ENCODE data around the gene CHCHD5.

DNA sequence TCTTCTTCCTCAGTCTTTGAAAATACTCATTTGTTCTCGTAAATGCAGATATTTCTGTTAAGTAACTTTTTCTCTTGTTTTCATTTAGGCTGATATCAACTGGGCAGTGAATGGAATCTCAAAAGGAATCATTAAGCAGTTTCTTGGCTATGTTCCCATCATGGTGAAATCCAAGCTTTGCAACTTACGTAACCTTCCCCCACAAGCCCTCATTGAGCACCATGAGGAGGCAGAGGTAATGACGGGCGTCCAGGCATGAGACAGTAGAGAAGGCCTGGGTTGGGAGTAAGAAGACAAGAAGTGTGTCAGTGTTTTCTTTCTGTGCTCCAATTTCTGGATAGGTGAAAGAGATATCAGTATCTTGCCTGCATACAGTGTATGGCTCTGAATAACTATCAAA, 37.1 kb upstream of the CHCHD5 start:
- TF ChIP-seq, protein P1, sequence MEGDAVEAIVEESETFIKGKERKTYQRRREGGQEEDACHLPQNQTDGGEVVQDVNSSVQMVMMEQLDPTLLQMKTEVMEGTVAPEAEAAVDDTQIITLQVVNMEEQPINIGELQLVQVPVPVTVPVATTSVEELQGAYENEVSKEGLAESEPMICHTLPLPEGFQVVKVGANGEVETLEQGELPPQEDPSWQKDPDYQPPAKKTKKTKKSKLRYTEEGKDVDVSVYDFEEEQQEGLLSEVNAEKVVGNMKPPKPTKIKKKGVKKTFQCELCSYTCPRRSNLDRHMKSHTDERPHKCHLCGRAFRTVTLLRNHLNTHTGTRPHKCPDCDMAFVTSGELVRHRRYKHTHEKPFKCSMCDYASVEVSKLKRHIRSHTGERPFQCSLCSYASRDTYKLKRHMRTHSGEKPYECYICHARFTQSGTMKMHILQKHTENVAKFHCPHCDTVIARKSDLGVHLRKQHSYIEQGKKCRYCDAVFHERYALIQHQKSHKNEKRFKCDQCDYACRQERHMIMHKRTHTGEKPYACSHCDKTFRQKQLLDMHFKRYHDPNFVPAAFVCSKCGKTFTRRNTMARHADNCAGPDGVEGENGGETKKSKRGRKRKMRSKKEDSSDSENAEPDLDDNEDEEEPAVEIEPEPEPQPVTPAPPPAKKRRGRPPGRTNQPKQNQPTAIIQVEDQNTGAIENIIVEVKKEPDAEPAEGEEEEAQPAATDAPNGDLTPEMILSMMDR (IDR thresholded peaks at IDR 0.05): no peak
- TF ChIP-seq POLR2A (IDR thresholded peaks at IDR 0.05): no peak

All from tibial nerve (tissue), 3 donors.